ENCODE results near the gene LUZP2.

- no peak for TF ChIP-seq EP300 (IDR thresholded peaks at IDR 0.05)
- TF ChIP-seq POLR2A (IDR thresholded peaks at IDR 0.05): no peak
Measured at GRCh38 chr11:24470431-24470830, 26.4 kb upstream of the LUZP2 start.

Data from tibial nerve (tissue), 3 donors.